Mesothelial cell of epicardium (in vitro differentiated cells): ENCODE data around the gene FGFR1OP2. TPM values are rescaled to one million over a fixed set of nuclear protein-coding genes. Genes with fewer than 3 reads are reported as not detected.
A peak's percentile ranks its signal among the peaks of the same experiment; 100 is the strongest.

Experiments
- DNase-seq, 2 experiments: peaks; one replicate each; pipeline ENCODE4 v3.0.0; 2021; ENCODE audit warnings: low spot score in 2 of 2; ENCODE audit not compliant: unreplicated experiment in 2 of 2
- H3K27ac Mint-ChIP-seq: 2 replicates; pipeline ENCODE4 v1.8.0; 2021; ENCODE audit warnings: mixed read lengths
- H3K27me3 Mint-ChIP-seq: 2 replicates; pipeline ENCODE4 v1.8.0; 2021; ENCODE audit warnings: low read depth, mixed read lengths
- H3K36me3 Mint-ChIP-seq: 2 replicates; pipeline ENCODE4 v1.8.0; 2021; ENCODE audit warnings: mixed read lengths
- H3K4me1 Mint-ChIP-seq: 2 replicates; pipeline ENCODE4 v1.8.0; 2021; ENCODE audit warnings: mixed read lengths
- H3K4me3 Mint-ChIP-seq: 2 replicates; pipeline ENCODE4 v1.8.0; 2021; ENCODE audit warnings: mild to moderate bottlenecking, moderate library complexity, mixed read lengths
- H3K9me3 Mint-ChIP-seq: 2 replicates; pipeline ENCODE4 v1.8.0; 2021; ENCODE audit warnings: mixed read lengths
- total RNA-seq: library from RNA; stranded (reverse); gene quantifications from 3 replicates; pipeline ENCODE4 v1.2.1, GENCODE V29; 2021
- TF ChIP-seq, protein P1 (sequence below): fragments of 200-600 bp; sonication (generic); IDR thresholded peaks from one replicate; pipeline ENCODE4 v1.5.0; 2021; ENCODE audit warnings: antibody characterized with exemption; ENCODE audit not compliant: unreplicated experiment

FGFR1OP2 gene
- total RNA-seq, 1 donor from 2014 or later: 52.6 TPM

DNA sequence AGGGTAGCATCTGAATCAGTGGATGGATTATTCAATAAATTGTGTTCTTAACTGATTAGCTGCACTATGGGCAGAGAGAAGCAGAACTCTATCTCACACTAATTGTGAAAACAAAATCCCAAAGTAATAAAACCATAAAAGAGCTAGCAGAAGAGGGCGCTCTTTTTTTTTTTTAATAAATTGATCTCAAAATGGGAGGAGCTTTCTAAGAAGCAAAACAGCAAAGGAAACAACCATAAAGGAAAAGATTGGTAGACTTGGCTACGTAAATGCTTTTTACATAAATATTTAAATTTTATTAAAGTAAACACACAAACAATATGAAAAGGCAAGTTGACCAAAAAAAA, 77.4 kb downstream of the FGFR1OP2 start:
- no peak for DNase-seq

More for the DNA sequence above, 77.4 kb downstream of the FGFR1OP2 start:
- no peak overlapping the region for H3K27ac Mint-ChIP-seq
- no peaks in the 10 kb centered on the region for H3K9me3 Mint-ChIP-seq
- TF ChIP-seq, protein P1, sequence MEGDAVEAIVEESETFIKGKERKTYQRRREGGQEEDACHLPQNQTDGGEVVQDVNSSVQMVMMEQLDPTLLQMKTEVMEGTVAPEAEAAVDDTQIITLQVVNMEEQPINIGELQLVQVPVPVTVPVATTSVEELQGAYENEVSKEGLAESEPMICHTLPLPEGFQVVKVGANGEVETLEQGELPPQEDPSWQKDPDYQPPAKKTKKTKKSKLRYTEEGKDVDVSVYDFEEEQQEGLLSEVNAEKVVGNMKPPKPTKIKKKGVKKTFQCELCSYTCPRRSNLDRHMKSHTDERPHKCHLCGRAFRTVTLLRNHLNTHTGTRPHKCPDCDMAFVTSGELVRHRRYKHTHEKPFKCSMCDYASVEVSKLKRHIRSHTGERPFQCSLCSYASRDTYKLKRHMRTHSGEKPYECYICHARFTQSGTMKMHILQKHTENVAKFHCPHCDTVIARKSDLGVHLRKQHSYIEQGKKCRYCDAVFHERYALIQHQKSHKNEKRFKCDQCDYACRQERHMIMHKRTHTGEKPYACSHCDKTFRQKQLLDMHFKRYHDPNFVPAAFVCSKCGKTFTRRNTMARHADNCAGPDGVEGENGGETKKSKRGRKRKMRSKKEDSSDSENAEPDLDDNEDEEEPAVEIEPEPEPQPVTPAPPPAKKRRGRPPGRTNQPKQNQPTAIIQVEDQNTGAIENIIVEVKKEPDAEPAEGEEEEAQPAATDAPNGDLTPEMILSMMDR: peak; percentile 40
- H3K36me3 Mint-ChIP-seq: no peaks in the 10 kb centered on the region
- peaks cover 57% of the 10 kb centered on the region for H3K4me1 Mint-ChIP-seq
- H3K4me3 Mint-ChIP-seq: no peak overlapping the region
- no peaks in the 10 kb centered on the region for H3K27me3 Mint-ChIP-seq

Other genes starting within 250 kb of the FGFR1OP2 start
- 54.3 to 63.9 TPM (median 62.3 TPM) in 3 replicates for gene ITPR2, start 105.3 kb upstream of the FGFR1OP2 start, total RNA-seq
- gene INTS13, start 489 bp upstream of the FGFR1OP2 start, total RNA-seq: 23.3 to 26.1 TPM (median 25.5 TPM) in 3 replicates
- 60.9 to 70.5 TPM (median 67.8 TPM) in 3 replicates for gene TM7SF3, start 75.9 kb downstream of the FGFR1OP2 start, total RNA-seq
- gene MED21, start 84.1 kb downstream of the FGFR1OP2 start, total RNA-seq: 52.3 to 55.1 TPM (median 52.4 TPM) in 3 replicates
- gene C12orf71, start 144.1 kb downstream of the FGFR1OP2 start, total RNA-seq: not detected in 3 replicates